Neural progenitor cell (in vitro differentiated cells): Measurements from ENCODE around the gene TRAF2. TPM values are rescaled to one million over a fixed set of nuclear protein-coding genes. Genes with fewer than 3 reads are reported as not detected.

Experiments used
- DNase-seq: peaks from one replicate; pipeline ENCODE4 v3.0.0-alpha.2; 2016; ENCODE audit warnings: low spot score
- H2AFZ ChIP-seq: fragments of 200-600 bp; sonication (generic); replicated peaks from 2 replicates; pipeline ENCODE4 v1.6.1; 2016; ENCODE audit warnings: antibody characterized with exemption
- H3F3A ChIP-seq: fragments of 200-600 bp; sonication (generic); 2 replicates; pipeline ENCODE4 v1.6.1; 2016; ENCODE audit warnings: antibody characterized with exemption, low read depth
- H3K27ac ChIP-seq: fragments of 200-600 bp; sonication (generic); 2 replicates; pipeline ENCODE4 v1.5.1; 2016; ENCODE audit warnings: mild to moderate bottlenecking
- H3K27me3 ChIP-seq: fragments of 200-600 bp; sonication (generic); 2 replicates; pipeline ENCODE4 v1.6.1; 2016; ENCODE audit warnings: mild to moderate bottlenecking, moderate library complexity
- H3K36me3 ChIP-seq: fragments of 200-600 bp; sonication (generic); 2 replicates; pipeline ENCODE4 v1.5.1; 2016
- H3K4me1 ChIP-seq: fragments of 200-600 bp; sonication (generic); 2 replicates; pipeline ENCODE4 v1.6.1; 2016; ENCODE audit warnings: mixed run types
- H3K4me2 ChIP-seq: fragments of 200-600 bp; sonication (generic); 2 replicates; pipeline ENCODE4 v1.6.1; 2016
- H3K4me3 ChIP-seq: fragments of 200-600 bp; sonication (generic); 2 replicates; pipeline ENCODE4 v1.5.1; 2016
- H3K79me2 ChIP-seq: fragments of 200-600 bp; sonication (generic); 2 replicates; pipeline ENCODE4 v1.6.1; 2016; ENCODE audit warnings: low read depth
- H3K9ac ChIP-seq: fragments of 200-600 bp; sonication (generic); 2 replicates; pipeline ENCODE4 v1.6.1; 2016
- H3K9me3 ChIP-seq: fragments of 200-600 bp; sonication (generic); 2 replicates; pipeline ENCODE4 v1.5.1; 2016; ENCODE audit warnings: low read depth
- H4K20me1 ChIP-seq: fragments of 200-600 bp; sonication (generic); 2 replicates; pipeline ENCODE4 v1.6.1; 2016; ENCODE audit warnings: low read depth
- H3K27ac Mint-ChIP-seq: 3 replicates; pipeline ENCODE4 v1.8.0; 2021; ENCODE audit warnings: mixed read lengths
- H3K27me3 Mint-ChIP-seq: 2 replicates; pipeline ENCODE4 v1.8.0; 2022; ENCODE audit warnings: low read depth, mild to moderate bottlenecking, inconsistent platforms, moderate library complexity, mixed read lengths; ENCODE audit not compliant: insufficient read depth
- H3K36me3 Mint-ChIP-seq: 3 replicates; pipeline ENCODE4 v1.8.0; 2021; ENCODE audit warnings: mixed read lengths
- H3K4me1 Mint-ChIP-seq: 3 replicates; pipeline ENCODE4 v1.8.0; 2021; ENCODE audit warnings: mixed read lengths
- H3K4me3 Mint-ChIP-seq: 3 replicates; pipeline ENCODE4 v1.8.0; 2021; ENCODE audit warnings: mild to moderate bottlenecking, moderate library complexity, mixed read lengths
- H3K9me3 Mint-ChIP-seq: 3 replicates; pipeline ENCODE4 v1.8.0; 2020; ENCODE audit warnings: mixed read lengths
- EZH2 ChIP-seq: fragments of 200-600 bp; sonication (generic); IDR thresholded peaks from 2 replicates; pipeline ENCODE4 v1.6.1; 2017; ENCODE audit warnings: antibody characterized with exemption, mild to moderate bottlenecking, moderate library complexity
- EZH2phosphoT487 ChIP-seq: fragments of 200-600 bp; sonication (generic); IDR thresholded peaks from 2 replicates; pipeline ENCODE4 v1.6.1; 2017; ENCODE audit warnings: antibody characterized with exemption
- total RNA-seq: library from RNA; depleted of rRNA; stranded (reverse); fragments of >200 nt; gene quantifications from 2 replicates; pipeline ENCODE4 v1.2.3, GENCODE V29; 2015; ENCODE audit warnings: low replicate concordance
- TF ChIP-seq, protein P1 (sequence below): fragments of 200-600 bp; sonication (generic); IDR thresholded peaks from 2 replicates; pipeline ENCODE4 v1.5.1; 2017; ENCODE audit warnings: antibody characterized with exemption, mild to moderate bottlenecking

The TRAF2 gene
- total RNA-seq, 1 donor from 2014 or later = 16.1 TPM

DNA sequence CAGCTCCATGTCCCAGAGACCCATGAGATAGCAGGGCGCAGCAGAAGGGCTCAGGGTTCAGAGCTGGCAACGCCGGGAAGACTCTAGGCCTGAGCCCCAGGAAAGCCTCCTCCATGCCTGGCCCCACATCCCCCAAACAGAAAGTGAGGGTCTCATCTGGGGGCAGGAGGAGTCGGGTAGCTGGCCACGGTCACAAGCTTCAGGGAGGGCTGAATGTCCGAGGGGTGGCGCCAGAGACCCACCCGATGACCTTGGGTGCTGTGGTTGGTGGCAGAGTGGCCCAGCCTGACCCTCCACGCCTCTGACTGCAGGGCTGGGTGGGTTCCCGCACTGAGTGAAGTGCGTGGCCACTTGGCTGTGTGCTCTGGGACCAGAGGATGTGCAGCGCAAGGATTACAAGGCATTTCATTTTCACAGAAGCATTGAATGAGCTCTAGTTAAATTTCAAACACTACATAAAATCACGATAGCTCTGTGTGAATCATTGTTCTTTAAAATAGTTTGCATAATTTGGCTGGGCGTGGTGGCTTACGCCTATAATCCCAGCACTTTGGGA, 61.7 kb downstream of the TRAF2 start:
- Histone ChIP-seq H3K4me3 (no peak overlapping the region), H2AFZ (no peak overlapping the region), H3F3A (peaks cover 18% of the 10 kb centered on the region), H3K4me2 (no peak overlapping the region), H3K9me3 (no peaks in the 10 kb centered on the region), H3K27ac (no peak overlapping the region), H3K27me3 (no peaks in the 10 kb centered on the region), H3K36me3 (no peaks in the 10 kb centered on the region), H3K4me1 (peaks cover 21% of the 10 kb centered on the region), H3K79me2 (peaks cover 10% of the 10 kb centered on the region), H4K20me1 (peaks cover 10% of the 10 kb centered on the region), H3K9ac (no peak overlapping the region)
- Mint-ChIP-seq H3K9me3 (no peaks in the 10 kb centered on the region), H3K4me1 (peaks cover 6% of the 10 kb centered on the region), H3K27me3 (peaks cover 2% of the 10 kb centered on the region), H3K27ac (no peak overlapping the region), H3K4me3 (peak overlapping the region; percentile 81), H3K36me3 (no peaks in the 10 kb centered on the region)
- DNase-seq = peak; percentile 74
- TF ChIP-seq EZH2phosphoT487 (no peak), EZH2 (no peak)
- TF ChIP-seq, protein P1, sequence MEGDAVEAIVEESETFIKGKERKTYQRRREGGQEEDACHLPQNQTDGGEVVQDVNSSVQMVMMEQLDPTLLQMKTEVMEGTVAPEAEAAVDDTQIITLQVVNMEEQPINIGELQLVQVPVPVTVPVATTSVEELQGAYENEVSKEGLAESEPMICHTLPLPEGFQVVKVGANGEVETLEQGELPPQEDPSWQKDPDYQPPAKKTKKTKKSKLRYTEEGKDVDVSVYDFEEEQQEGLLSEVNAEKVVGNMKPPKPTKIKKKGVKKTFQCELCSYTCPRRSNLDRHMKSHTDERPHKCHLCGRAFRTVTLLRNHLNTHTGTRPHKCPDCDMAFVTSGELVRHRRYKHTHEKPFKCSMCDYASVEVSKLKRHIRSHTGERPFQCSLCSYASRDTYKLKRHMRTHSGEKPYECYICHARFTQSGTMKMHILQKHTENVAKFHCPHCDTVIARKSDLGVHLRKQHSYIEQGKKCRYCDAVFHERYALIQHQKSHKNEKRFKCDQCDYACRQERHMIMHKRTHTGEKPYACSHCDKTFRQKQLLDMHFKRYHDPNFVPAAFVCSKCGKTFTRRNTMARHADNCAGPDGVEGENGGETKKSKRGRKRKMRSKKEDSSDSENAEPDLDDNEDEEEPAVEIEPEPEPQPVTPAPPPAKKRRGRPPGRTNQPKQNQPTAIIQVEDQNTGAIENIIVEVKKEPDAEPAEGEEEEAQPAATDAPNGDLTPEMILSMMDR = peak; percentile 60

DNA sequence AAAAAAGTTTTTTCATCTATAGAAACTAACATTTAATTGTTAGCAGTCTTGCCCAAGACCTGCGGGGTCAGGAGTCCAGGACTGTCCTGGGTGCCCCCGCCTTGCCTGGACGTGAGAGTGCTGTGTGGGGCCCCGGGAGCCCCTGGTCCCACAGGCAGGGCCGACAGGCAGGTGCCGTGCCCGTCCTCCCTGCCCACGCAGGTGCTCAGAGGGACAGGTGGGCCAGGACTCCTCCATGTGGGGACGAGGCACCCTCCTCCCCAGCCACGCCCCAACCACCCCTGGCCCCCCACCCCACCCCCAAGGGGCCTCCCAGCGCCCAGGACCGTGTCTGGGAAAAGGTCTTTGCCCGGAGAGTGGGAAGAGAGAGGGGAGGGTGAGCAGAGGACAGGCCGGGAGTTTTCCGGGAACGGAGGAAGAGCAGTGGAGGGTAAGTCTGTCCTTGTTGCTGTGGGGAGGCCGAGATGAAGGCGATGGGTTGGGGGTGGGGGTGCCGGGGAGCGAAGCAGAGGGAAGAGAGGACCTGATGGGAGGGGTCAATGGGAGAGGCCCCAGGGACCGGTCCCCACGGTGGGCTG, 63.0 kb downstream of the TRAF2 start:
- Histone ChIP-seq H3K36me3 (no peaks in the 10 kb centered on the region), H4K20me1 (no peaks in the 10 kb centered on the region), H3K4me2 (peak overlapping the region; percentile 81), H3K27ac (no peak overlapping the region), H3K9me3 (no peaks in the 10 kb centered on the region), H3K9ac (peak overlapping the region; percentile 20), H3K79me2 (no peaks in the 10 kb centered on the region), H2AFZ (no peak overlapping the region), H3K27me3 (no peaks in the 10 kb centered on the region), H3F3A (peaks cover 18% of the 10 kb centered on the region), H3K4me1 (peaks cover 21% of the 10 kb centered on the region), H3K4me3 (peak overlapping the region; percentile 53)
- peaks cover 2% of the 10 kb centered on the region for H3K27me3 Mint-ChIP-seq
- H3K4me1 Mint-ChIP-seq = peaks cover 6% of the 10 kb centered on the region
- peak overlapping the region; percentile 88 for H3K4me3 Mint-ChIP-seq
- no peaks in the 10 kb centered on the region for H3K36me3 Mint-ChIP-seq
- H3K27ac Mint-ChIP-seq = no peak overlapping the region
- no peaks in the 10 kb centered on the region for H3K9me3 Mint-ChIP-seq
- TF ChIP-seq EZH2 = no peak
- DNase-seq = peak; percentile 38

DNA sequence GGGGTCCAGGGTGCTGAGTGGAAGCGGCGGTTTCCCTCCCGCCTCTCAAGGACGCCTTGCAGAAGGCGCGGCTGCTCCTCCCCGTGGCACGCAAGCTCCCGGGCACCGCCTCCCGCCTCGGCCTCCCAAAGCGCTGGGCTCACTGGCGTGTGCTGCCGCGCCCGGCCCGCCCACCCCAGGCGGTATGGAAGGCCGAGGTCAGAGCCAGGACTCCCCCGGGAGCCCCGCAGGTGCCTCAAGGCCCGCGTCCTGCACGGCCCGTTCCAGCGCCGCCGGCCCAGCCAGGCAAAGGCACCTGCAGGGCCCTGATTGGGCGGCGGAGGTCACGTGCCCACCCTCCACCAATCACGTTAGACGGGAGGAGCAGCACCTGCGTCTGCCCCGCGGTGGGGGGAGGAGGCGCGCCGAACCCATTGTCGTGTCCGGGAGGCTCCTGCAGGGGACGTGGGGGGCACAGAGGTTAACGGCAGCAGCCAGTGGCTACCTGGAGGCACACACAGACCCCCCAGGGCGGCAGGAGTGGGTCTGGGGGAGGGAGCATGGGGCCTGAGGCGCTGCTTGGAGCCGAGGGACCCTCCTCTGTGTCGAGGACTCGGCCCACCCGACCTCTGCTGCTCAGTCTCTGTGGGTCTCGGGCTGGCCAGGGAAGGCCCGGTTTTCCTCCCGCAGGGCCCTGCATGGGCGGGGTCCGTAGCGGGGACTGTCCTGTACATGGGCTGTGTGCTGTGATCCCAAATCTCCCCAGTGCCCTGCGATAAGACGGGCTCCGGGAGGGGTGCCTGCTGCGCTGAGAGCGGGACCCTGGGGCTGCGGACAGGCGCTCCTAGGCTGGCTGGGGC, 63.7 kb downstream of the TRAF2 start:
- H3K36me3 Mint-ChIP-seq = no peaks in the 10 kb centered on the region
- Histone ChIP-seq H2AFZ (peak overlapping the region; percentile 46), H3K27ac (peak overlapping the region; percentile 57)

More for the DNA sequence above, 63.7 kb downstream of the TRAF2 start:
- Histone ChIP-seq H3K27me3 (no peaks in the 10 kb centered on the region), H3K9me3 (no peaks in the 10 kb centered on the region), H3K9ac (peak overlapping the region; percentile 29), H4K20me1 (no peaks in the 10 kb centered on the region), H3F3A (peaks cover 18% of the 10 kb centered on the region), H3K36me3 (no peaks in the 10 kb centered on the region), H3K4me1 (peaks cover 21% of the 10 kb centered on the region), H3K4me2 (peak overlapping the region; percentile 81), H3K4me3 (peak overlapping the region; percentile 53), H3K79me2 (no peaks in the 10 kb centered on the region)
- TF ChIP-seq EZH2 (no peak), EZH2phosphoT487 (no peak)
- TF ChIP-seq, protein P1 = peak; percentile 11
- H3K27ac Mint-ChIP-seq = peak overlapping the region; percentile 89
- DNase-seq = peak; percentile 96
- H3K9me3 Mint-ChIP-seq = no peaks in the 10 kb centered on the region
- peak overlapping the region; percentile 88 for H3K4me3 Mint-ChIP-seq
- H3K27me3 Mint-ChIP-seq = no peaks in the 10 kb centered on the region
- H3K4me1 Mint-ChIP-seq = peaks cover 6% of the 10 kb centered on the region
